ENCODE measurements around the gene OR2AT4.

Gene OR2AT4

GRCh38 chr11:75069473-75069872 lies 27.2 kb downstream of the OR2AT4 start:
- TF ChIP-seq, protein P1, sequence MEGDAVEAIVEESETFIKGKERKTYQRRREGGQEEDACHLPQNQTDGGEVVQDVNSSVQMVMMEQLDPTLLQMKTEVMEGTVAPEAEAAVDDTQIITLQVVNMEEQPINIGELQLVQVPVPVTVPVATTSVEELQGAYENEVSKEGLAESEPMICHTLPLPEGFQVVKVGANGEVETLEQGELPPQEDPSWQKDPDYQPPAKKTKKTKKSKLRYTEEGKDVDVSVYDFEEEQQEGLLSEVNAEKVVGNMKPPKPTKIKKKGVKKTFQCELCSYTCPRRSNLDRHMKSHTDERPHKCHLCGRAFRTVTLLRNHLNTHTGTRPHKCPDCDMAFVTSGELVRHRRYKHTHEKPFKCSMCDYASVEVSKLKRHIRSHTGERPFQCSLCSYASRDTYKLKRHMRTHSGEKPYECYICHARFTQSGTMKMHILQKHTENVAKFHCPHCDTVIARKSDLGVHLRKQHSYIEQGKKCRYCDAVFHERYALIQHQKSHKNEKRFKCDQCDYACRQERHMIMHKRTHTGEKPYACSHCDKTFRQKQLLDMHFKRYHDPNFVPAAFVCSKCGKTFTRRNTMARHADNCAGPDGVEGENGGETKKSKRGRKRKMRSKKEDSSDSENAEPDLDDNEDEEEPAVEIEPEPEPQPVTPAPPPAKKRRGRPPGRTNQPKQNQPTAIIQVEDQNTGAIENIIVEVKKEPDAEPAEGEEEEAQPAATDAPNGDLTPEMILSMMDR (IDR thresholded peaks at IDR 0.05; ENCODE audit: low read depth, low read length), result no peak
- H3K4me3 ChIP-seq (ENCODE audit: low read depth, low read length), result no peak overlapping the region
- DNase-seq (ENCODE audit: low read depth, low spot score), result no peak
- in situ Hi-C loops (cut with HindIII; ENCODE audit: low sequenced_read_pairs), result no loop called here

GRCh38 chr11:75068993-75069392 lies 27.7 kb downstream of the OR2AT4 start:
- in situ Hi-C loops (cut with HindIII; ENCODE audit: low sequenced_read_pairs), result no loop called here
- TF ChIP-seq, protein P1 (IDR thresholded peaks at IDR 0.05; ENCODE audit: low read depth, low read length), result no peak
- DNase-seq (ENCODE audit: low read depth, low spot score), result no peak
- H3K4me3 ChIP-seq (ENCODE audit: low read depth, low read length), result no peak overlapping the region

GRCh38 chr11:75068559-75068958 lies 28.1 kb downstream of the OR2AT4 start:
- DNase-seq (ENCODE audit: low read depth, low spot score), result no peak
- TF ChIP-seq, protein P1 (IDR thresholded peaks at IDR 0.05; ENCODE audit: low read depth, low read length), result no peak
- in situ Hi-C loops (cut with HindIII; ENCODE audit: low sequenced_read_pairs), result no loop called here
- H3K4me3 ChIP-seq (ENCODE audit: low read depth, low read length), result no peak overlapping the region

DNA sequence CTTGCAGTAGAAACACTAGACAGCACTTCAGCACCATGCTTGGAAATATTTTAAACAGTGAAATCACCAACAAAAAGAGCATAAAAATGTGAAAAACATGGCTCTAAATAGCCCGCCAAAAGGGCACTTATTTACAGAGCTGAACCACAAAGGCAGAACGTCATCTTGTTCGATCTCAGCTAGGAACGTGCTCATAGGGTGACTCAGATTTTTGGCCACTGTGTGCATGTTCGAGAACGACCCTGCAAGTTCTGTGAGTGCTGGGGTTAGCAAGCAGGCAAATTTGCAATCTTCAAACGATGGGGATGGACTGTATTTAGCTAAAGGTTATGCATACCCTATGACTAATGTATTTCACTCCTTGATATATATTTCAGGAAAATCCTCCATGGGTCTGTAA lies 30.6 kb downstream of the OR2AT4 start:
- TF ChIP-seq, protein P1 (IDR thresholded peaks at IDR 0.05; ENCODE audit: low read depth, low read length), result no peak
- no peak for DNase-seq (ENCODE audit: low read depth, low spot score)
- in situ Hi-C loops (cut with HindIII; ENCODE audit: low sequenced_read_pairs), result no loop called here
- no peak overlapping the region for H3K4me3 ChIP-seq (ENCODE audit: low read depth, low read length)

- H3K4me3 ChIP-seq (ENCODE audit: low read depth, low read length), result no peak overlapping the region
- in situ Hi-C loops (cut with HindIII; ENCODE audit: low sequenced_read_pairs), result no loop called here
- DNase-seq (ENCODE audit: low read depth, low spot score), result no peak
- TF ChIP-seq, protein P1 (IDR thresholded peaks at IDR 0.05; ENCODE audit: low read depth, low read length), result no peak
These were observed 32.8 kb downstream of the OR2AT4 start for GRCh38 chr11:75063741-75064314.

DNA sequence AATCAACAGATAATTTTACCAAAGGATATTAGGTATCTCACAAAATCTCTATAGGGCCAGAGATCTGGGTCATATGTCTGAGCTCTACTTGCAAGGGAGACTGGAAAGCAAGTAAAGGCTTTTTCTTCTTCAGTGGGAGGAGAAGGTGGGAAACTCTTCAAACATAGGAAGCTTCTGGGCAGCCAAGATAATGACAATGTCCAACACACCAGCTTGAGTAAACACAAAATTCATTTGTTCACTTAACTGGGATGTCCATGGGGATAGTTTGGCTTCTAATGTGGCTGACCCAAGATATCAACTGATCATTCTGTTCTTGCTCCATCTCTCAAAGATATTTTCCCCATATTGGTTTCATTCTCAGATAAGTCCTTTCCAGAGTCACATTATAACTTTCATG lies 37.4 kb downstream of the OR2AT4 start:
- in situ Hi-C loops (cut with HindIII; ENCODE audit: low sequenced_read_pairs), result no loop called here
- no peak overlapping the region for H3K4me3 ChIP-seq (ENCODE audit: low read depth, low read length)
- TF ChIP-seq, protein P1 (IDR thresholded peaks at IDR 0.05; ENCODE audit: low read depth, low read length), result no peak
- no peak for DNase-seq (ENCODE audit: low read depth, low spot score)

DNA sequence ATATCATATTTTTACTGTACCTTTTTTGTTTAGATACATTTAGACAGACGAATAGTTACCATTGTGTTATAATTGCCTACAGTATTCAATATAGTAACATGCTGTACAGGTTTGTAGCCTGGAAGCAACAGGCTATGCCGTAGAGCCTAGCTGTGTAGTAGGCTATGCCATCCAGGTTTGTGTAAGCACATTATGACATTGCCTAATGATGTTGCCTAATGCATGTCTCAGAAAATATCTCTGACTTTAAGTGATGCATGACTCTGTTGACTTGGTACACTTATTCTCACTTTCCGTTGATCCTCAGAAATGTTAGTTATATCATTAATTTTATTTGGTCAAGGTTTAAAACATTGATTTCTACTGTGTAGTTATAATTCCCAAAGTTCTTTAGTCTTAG lies 39.9 kb downstream of the OR2AT4 start:
- in situ Hi-C loops (cut with HindIII; ENCODE audit: low sequenced_read_pairs), result no loop called here
- no peak for DNase-seq (ENCODE audit: low read depth, low spot score)
- no peak overlapping the region for H3K4me3 ChIP-seq (ENCODE audit: low read depth, low read length)
- TF ChIP-seq, protein P1 (IDR thresholded peaks at IDR 0.05; ENCODE audit: low read depth, low read length), result no peak
